GM12873 (cell line): ENCODE results near the gene PEA15.

Source experiments
- TF ChIP-seq, protein P1 (sequence below): IDR thresholded peaks from 2 replicates; pipeline ENCODE4 v1.5.1; 2012; ENCODE audit warnings: low read depth, mild to moderate bottlenecking, moderate library complexity, low read length, control low read depth; ENCODE audit not compliant: insufficient read depth; ENCODE audit errors: missing control alignments

Gene PEA15

DNA sequence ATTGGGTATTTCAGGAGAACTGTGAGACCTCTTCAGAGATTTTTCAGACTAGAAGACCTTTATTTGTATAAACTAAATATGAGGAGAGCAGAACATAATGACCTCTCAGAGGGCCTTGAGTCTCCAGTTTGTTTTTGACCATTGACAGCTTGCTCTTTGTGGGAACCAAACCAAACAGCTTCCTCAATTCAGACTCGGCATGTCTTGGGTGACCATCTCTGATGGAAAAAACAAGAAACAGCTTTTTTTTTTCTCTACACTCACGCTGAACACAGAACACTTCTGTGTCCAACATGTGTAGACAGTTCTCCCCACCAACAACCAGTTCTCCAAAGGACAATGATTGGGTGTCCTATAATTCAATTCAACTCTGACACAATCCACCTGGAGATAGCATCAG, 42.3 kb upstream of the PEA15 start:
- TF ChIP-seq, protein P1, sequence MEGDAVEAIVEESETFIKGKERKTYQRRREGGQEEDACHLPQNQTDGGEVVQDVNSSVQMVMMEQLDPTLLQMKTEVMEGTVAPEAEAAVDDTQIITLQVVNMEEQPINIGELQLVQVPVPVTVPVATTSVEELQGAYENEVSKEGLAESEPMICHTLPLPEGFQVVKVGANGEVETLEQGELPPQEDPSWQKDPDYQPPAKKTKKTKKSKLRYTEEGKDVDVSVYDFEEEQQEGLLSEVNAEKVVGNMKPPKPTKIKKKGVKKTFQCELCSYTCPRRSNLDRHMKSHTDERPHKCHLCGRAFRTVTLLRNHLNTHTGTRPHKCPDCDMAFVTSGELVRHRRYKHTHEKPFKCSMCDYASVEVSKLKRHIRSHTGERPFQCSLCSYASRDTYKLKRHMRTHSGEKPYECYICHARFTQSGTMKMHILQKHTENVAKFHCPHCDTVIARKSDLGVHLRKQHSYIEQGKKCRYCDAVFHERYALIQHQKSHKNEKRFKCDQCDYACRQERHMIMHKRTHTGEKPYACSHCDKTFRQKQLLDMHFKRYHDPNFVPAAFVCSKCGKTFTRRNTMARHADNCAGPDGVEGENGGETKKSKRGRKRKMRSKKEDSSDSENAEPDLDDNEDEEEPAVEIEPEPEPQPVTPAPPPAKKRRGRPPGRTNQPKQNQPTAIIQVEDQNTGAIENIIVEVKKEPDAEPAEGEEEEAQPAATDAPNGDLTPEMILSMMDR = no peak

DNA sequence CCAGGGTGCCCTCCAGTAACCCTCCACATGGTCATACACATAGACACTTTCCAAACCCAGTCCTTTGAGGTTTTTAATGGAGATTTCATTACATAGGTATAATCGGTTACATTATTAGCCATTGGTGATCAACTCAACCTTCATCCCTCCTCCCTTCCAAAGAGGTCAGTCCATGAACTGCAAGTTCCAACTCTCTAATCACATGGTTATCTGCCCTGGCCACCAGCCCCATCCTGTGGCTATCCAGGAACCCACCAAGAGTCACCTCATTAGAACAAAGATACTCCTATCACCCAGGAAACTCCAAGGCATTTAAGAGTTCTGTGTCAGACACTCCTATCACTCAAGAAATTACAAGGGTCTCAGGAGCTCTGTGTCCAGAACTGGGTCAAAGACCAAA, 41.6 kb upstream of the PEA15 start:
- TF ChIP-seq, protein P1 = no peak

DNA sequence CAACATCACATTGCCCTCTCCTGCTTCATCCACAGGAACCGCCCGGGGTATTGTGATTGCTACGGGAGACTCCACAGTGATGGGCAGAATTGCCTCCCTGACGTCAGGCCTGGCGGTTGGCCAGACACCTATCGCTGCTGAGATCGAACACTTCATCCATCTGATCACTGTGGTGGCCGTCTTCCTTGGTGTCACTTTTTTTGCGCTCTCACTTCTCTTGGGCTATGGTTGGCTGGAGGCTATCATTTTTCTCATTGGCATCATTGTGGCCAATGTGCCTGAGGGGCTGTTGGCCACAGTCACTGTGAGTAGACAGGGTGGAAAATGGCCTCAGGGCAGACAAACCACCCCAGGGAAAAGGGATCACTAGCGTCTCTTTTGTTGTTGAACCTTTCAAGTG, 41.1 kb upstream of the PEA15 start:
- TF ChIP-seq, protein P1 = no peak

DNA sequence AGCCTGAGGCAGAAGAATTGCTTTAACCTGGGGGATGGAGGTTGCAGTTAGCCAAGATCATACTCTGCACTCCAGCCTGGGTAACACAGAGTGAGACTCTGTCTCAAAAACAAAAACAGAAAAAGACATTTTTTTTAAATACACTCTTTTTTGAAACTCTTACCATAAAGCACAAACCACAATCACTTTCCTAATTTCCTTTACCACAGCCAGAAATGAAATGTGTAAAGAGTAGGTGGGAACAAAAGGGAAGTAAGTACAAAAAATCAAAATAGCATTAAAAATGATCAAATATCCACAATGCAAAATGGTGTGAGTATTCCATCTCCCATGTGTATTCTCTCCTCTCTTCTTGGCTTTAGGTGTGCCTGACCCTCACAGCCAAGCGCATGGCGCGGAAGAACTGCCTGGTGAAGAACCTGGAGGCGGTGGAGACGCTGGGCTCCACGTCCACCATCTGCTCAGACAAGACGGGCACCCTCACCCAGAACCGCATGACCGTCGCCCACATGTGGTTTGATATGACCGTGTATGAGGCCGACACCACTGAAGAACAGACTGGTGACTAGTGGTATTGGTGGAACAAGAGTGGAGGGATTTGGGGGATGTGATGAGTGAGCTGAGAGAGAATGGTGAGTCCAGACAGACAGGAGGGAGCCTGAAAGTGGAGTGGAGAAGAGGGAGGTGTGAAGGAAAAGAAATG, 38.9 kb upstream of the PEA15 start:
- TF ChIP-seq, protein P1 = no peak

DNA sequence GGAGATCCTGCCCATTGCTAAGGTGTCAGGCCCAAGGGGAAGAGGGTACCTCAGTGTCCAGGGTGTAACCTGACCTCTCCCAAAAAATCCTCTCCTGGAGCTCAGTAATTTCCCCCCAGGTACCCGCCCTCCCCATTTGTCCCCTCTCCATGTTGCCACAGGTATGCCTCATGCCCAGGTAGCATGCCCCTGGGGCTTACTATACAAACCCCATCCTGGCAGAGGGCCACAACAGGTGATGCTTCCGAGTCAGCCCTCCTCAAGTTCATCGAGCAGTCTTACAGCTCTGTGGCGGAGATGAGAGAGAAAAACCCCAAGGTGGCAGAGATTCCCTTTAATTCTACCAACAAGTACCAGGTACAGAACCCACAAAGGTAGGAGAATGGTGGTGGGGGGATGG, 38.1 kb upstream of the PEA15 start:
- TF ChIP-seq, protein P1 = no peak

DNA sequence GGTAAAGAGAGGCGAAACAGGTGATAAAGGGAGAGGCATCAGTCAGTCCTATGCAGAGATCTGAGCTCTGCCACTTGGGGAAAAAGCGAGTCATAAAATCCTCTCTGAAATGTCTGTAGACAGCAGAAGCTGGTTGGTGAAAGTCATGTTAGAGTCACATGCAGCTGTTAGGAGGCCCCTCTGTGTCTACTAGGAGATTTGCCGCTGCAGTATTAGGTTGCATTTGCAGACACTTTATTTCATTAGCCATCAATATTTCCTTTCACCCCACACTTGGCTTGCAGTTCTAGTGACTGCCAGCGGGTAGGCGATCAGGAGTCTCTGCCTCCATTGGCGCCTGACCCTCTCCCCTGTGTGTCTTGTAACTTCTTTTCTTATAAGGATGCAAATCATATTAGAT, 37.6 kb upstream of the PEA15 start:
- TF ChIP-seq, protein P1 = peak; percentile 36

DNA sequence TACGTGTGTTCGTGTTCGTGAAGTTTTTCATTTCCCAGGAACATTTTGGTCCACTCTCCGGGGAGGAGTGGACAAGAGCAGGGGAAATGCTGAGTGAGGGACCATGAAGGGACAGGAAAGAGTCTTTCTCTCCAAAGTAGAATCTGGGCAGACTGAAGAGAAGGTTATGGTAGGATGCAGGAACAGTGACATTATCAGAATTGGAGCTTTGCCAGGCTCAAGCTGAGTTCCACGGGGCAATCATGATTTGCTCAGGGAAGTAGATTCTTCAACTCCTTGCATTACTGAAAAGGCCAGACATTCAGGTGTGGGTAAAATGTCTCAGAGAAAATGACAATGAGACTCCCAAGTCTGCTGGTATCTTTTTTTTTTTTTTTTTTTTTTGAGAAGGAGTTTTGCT, 37.2 kb upstream of the PEA15 start:
- TF ChIP-seq, protein P1 = no peak
